HepG2 (cell line): ENCODE measurements around the gene COPZ1. TPM values are rescaled to one million over a fixed set of nuclear protein-coding genes. Genes with fewer than 3 reads are reported as not detected.
A peak's percentile ranks its signal among the peaks of the same experiment; 100 is the strongest.

ENCODE experiments used
- ATAC-seq: fragments of 200-7000 bp; cut with Tn5 transposase; 3 replicates; pipeline ENCODE4 v1.9.1; 2020; ENCODE audit warnings: mild to moderate bottlenecking, moderate library complexity
- BruUV-seq: library from RNA; stranded (reverse); fragments of 400-500 nt; replicated peaks from 2 replicates; lab custom pipeline; 2021; lab: Mats Ljungman, UMichigan
- CTCF ChIA-PET: fragments of 300-600 bp; formaldehyde crosslinking; extraction: SDS; loops from one replicate; lab custom pipeline; 2021; ENCODE audit warnings: low total read pairs, inconsistent platforms, low intra/inter-chr PET ratio; lab: Yijun Ruan, JAX
- POLR2A ChIA-PET: fragments of 350-600 bp; sonication (Branson Sonifier 250); formaldehyde crosslinking; loops from one replicate; lab custom pipeline; 2020; ENCODE audit warnings: antibody characterized with exemption, inconsistent platforms; lab: Yijun Ruan, JAX
- DNase-seq: peaks from one replicate; pipeline ENCODE4 v3.0.0-alpha.2; 2015; ENCODE audit warnings: low spot score
- FAIRE-seq: peaks from 3 replicates; lab custom pipeline; 2011; peaks lifted over from hg19 to GRCh38; lab: Jason Lieb, UNC
- H2AFZ ChIP-seq: one replicate; pipeline ENCODE4 v1.6.1; 2011; ENCODE audit warnings: low read length, inconsistent platforms
- H3K27ac ChIP-seq: fragments of 300-600 bp; 3 replicates; pipeline ENCODE4 v1.8.0; 2011; ENCODE audit warnings: mixed run types, mild to moderate bottlenecking, mixed read lengths, low read length, inconsistent platforms; ENCODE audit not compliant: insufficient read depth; ENCODE audit errors: extremely low read length
- H3K27me3 ChIP-seq, 2 experiments: fragments of 200-600 bp in 1 of 2; 2 replicates in 1 of 2; 3 replicates in 1 of 2; pipeline versions ENCODE4 v1.6.0 to v1.8.0; 2011; ENCODE audit warnings: low read length in 2 of 2, mild to moderate bottlenecking in 2 of 2, moderate library complexity in 2 of 2, inconsistent platforms in 1 of 2; ENCODE audit not compliant: insufficient read depth in 2 of 2, control insufficient read depth in 1 of 2
- H3K36me3 ChIP-seq, 2 experiments: fragments of 200-600 bp in 1 of 2; replicated peaks in 1 of 2; 2 replicates in 1 of 2; 3 replicates in 1 of 2; pipeline versions ENCODE4 v1.5.1 to v1.8.0; 2011; ENCODE audit warnings: low read length in 2 of 2, inconsistent platforms in 1 of 2; ENCODE audit not compliant: insufficient read depth in 2 of 2, control insufficient read depth in 1 of 2
- H3K4me1 ChIP-seq: 2 replicates; pipeline ENCODE4 v1.5.1; 2012; ENCODE audit warnings: low read length, inconsistent platforms; ENCODE audit not compliant: insufficient read depth
- H3K4me2 ChIP-seq: 2 replicates; pipeline ENCODE4 v1.6.0; 2011; ENCODE audit warnings: low read depth, low read length, inconsistent platforms
- H3K4me3 ChIP-seq, 3 experiments: fragments of 200-600 bp in 1 of 3; sonication (generic), shearing (Covaris generic) in 1 of 3; replicated peaks in 1 of 3; 2 replicates each; pipeline ENCODE4 v1.5.1; 2011 to 2016; ENCODE audit warnings: low read length in 3 of 3, inconsistent platforms in 2 of 3, low read depth in 2 of 3, mild to moderate bottlenecking in 2 of 3, control low read depth in 1 of 3, mixed read lengths in 1 of 3; ENCODE audit not compliant: insufficient read depth in 1 of 3
- H3K79me2 ChIP-seq: one replicate; pipeline ENCODE4 v1.6.1; 2011; ENCODE audit warnings: low read length, inconsistent platforms; ENCODE audit not compliant: insufficient read depth
- H3K9ac ChIP-seq: 2 replicates; pipeline ENCODE4 v1.6.0; 2011; ENCODE audit warnings: mild to moderate bottlenecking, low read depth, low read length, inconsistent platforms; ENCODE audit not compliant: insufficient read depth
- H3K9me3 ChIP-seq: 2 replicates; pipeline ENCODE4 v1.5.1; 2012; ENCODE audit warnings: mild to moderate bottlenecking, low read length
- H4K20me1 ChIP-seq: 2 replicates; pipeline ENCODE4 v1.6.0; 2011; ENCODE audit warnings: inconsistent platforms, mild to moderate bottlenecking, low read length, moderate library complexity; ENCODE audit not compliant: insufficient read depth
- CCDC6 ChIP-seq: sonication (generic); formaldehyde crosslinking; IDR thresholded peaks from 2 replicates; pipeline ENCODE4 v1.8.1; 2022; ENCODE audit warnings: mild to moderate bottlenecking, missing genetic modification reagents, moderate library complexity
- CTCF ChIP-seq: sonication (generic); formaldehyde crosslinking; IDR thresholded peaks from 2 replicates; pipeline ENCODE4 v1.5.0; 2020; ENCODE audit warnings: mild to moderate bottlenecking, missing genetic modification reagents, moderate library complexity
- ELF1 ChIP-seq: sonication (generic); formaldehyde crosslinking; IDR thresholded peaks from 2 replicates; pipeline ENCODE4 v1.4.0; 2020; ENCODE audit warnings: missing genetic modification reagents
- KLF13 ChIP-seq: sonication (generic); formaldehyde crosslinking; IDR thresholded peaks from 2 replicates; pipeline ENCODE4 v1.4.0; 2020; ENCODE audit warnings: mild to moderate bottlenecking, missing genetic modification reagents
- SMAD3 ChIP-seq: sonication (generic); formaldehyde crosslinking; IDR thresholded peaks from 2 replicates; pipeline ENCODE4 v1.4.0; 2020; ENCODE audit warnings: missing genetic modification reagents
- SNAI1 ChIP-seq: sonication (generic); formaldehyde crosslinking; IDR thresholded peaks from 2 replicates; pipeline ENCODE4 v1.5.0; 2020; ENCODE audit warnings: mild to moderate bottlenecking, missing genetic modification reagents, borderline replicate concordance
- STAG1 ChIP-seq: sonication (generic); formaldehyde crosslinking; IDR thresholded peaks from 2 replicates; pipeline ENCODE4 v1.4.0; 2020; ENCODE audit warnings: missing genetic modification reagents
- TEAD3 ChIP-seq: optimal IDR thresholded peaks from 2 replicates; pipeline ENCODE3; 2016; ENCODE audit warnings: borderline replicate concordance
- THAP11 ChIP-seq: IDR thresholded peaks from 2 replicates; pipeline ENCODE4 v1.6.1; 2016; ENCODE audit warnings: missing biosample characterization, missing genetic modification reagents
- ZNF24 ChIP-seq: fragments of 450-650 bp; IDR thresholded peaks from 2 replicates; pipeline ENCODE4 v1.6.1; 2017; ENCODE audit warnings: antibody characterized with exemption, mild to moderate bottlenecking
- ZNF331 ChIP-seq: sonication (generic); formaldehyde crosslinking; IDR thresholded peaks from 2 replicates; pipeline ENCODE4 v1.4.0; 2020; ENCODE audit warnings: missing genetic modification reagents
- ZNF44 ChIP-seq: sonication (generic); formaldehyde crosslinking; IDR thresholded peaks from 2 replicates; pipeline ENCODE4 v1.5.1; 2020; ENCODE audit warnings: mild to moderate bottlenecking, missing genetic modification reagents
- ZNF777 ChIP-seq: sonication (generic); formaldehyde crosslinking; IDR thresholded peaks from 2 replicates; pipeline ENCODE4 v1.4.0; 2020; ENCODE audit warnings: missing genetic modification reagents
- WGBS: methylation state at CpG from one replicate; pipeline ENCODE4 v1.1.6; 2017; ENCODE audit warnings: low lambda C conversion rate; 5-methylcytosine and 5-hydroxymethylcytosine counted together
- in situ Hi-C: cut with HindIII; loops from 2 replicates; pipeline ENCODE4 v1.10.0; 2017; ENCODE audit warnings: low pct_unique_long_range_greater_than_20kb; ENCODE audit not compliant: extremely low pct_ligation_motif_present
- intact Hi-C: fragments of 100-400 bp; cut with micrococcal nuclease; formaldehyde crosslinking; loops from one replicate; pipeline ENCODE4 v1.10.0; 2022; ENCODE audit not compliant: unreplicated experiment
- polyA plus RNA-seq, 8 experiments: library from polyadenylated mRNA; depleted of rRNA in 3 of 8; stranded (reverse) in 7 of 8; unstranded in 1 of 8; fragments of >200 nt; fragmentation: Illumina TruSeq in 4 of 8; extraction: Trizol in 4 of 8; gene quantifications; 2 replicates each; pipeline versions ENCODE4 v1.2.1 to v1.2.3, GENCODE V29; 2011 to 2016; ENCODE audit warnings: low read depth in 4 of 8, missing spikeins in 1 of 8, mixed read lengths in 1 of 8; ENCODE audit not compliant: insufficient read depth in 1 of 8
- total RNA-seq, 5 experiments: library from RNA; depleted of rRNA; stranded (reverse); fragments of >200 nt; fragmentation: Illumina TruSeq; extraction: Trizol; gene quantifications; 2 replicates each; pipeline ENCODE4 v1.2.3, GENCODE V29; 2016; ENCODE audit warnings: low read depth in 1 of 5

The COPZ1 gene
- total and polyA plus RNA-seq, 2 of the 13 experiments (the other 11 are each of a cell fraction or from before 2014, with no cell fraction given), result 125 to 184 TPM

- WGBS, result 29% methylated on average over 4 of the region's 5 CpGs
- H3K27me3 ChIP-seq, result peaks cover 1 to 12% of the 10 kb centered on the region in 2 experiments; a peak in 2 of 5 replicates
- no peak overlapping the region for H3K27ac ChIP-seq
- CTCF ChIA-PET, result interaction anchor here (0.9 to 3.9 kb wide), 7 partner anchors 8 to 153 kb away, joined by 3 to 27 read pairs (median 7); no protein-coding TSS in a partner anchor
- H3K9me3 ChIP-seq, result no peaks in the 10 kb centered on the region
- BruUV-seq, result no TSS peak
- peak; percentile 20; the same call in 1 of the 3 replicates for ATAC-seq
- in situ Hi-C loops, result loop anchor here (5.0 to 10.0 kb wide), 2 partner anchors 116 to 353 kb away; no protein-coding TSS in a partner anchor
- no peak for DNase-seq
- POLR2A ChIA-PET, result interaction anchor here (1.0 to 1.9 kb wide), 2 partner anchors 9 to 88 kb away, joined by 3 to 7 read pairs; partner anchors contain the start of genes CBX5 and HNRNPA1
- no peaks in the 10 kb centered on the region for H3K36me3 ChIP-seq
- intact Hi-C loops, result loop anchor here (1.0 to 10.0 kb wide), 4 partner anchors 117 to 363 kb away; partner anchors contain the start of genes HOXC8 and HOXC9
- H2AFZ ChIP-seq, result peak overlapping the region; percentile 70
- H3K9ac ChIP-seq, result peak overlapping the region; percentile 31; the same call in 1 of the 2 replicates
- peak overlapping the region; percentile 80 for H3K4me2 ChIP-seq
- no peaks in the 10 kb centered on the region for H3K79me2 ChIP-seq
- peaks cover 21% of the 10 kb centered on the region for H3K4me1 ChIP-seq
- TF ChIP-seq ZNF331, result no peak
- TF ChIP-seq ZNF44 (CRISPR knock-in tag), result 0 out of 2 replicates have a peak, but pooled peaks have one; percentile 26
- TF ChIP-seq, all 625 proteins: peak for 1
- H3K4me3 ChIP-seq, result peak overlapping the region in 2 of 3 experiments; percentile 41 to 56; a peak in 4 of 6 replicates
- FAIRE-seq, result no peak
- H4K20me1 ChIP-seq, result no peaks in the 10 kb centered on the region
Measured at GRCh38 chr12:54368025-54368708, 43.2 kb downstream of the COPZ1 start.

- peak overlapping the region; percentile 80 for H3K4me2 ChIP-seq
- in situ Hi-C loops (loop anchor here (5.0 to 10.0 kb wide), 2 partner anchors 117 to 354 kb away; no protein-coding TSS in a partner anchor), intact Hi-C loops (loop anchor here (1.0 to 10.0 kb wide), 4 partner anchors 118 to 364 kb away; partner anchors contain the start of genes HOXC8 and HOXC9)
- CTCF ChIA-PET, result interaction anchor here (0.9 to 3.9 kb wide), 7 partner anchors 9 to 154 kb away, joined by 3 to 27 read pairs (median 7); no protein-coding TSS in a partner anchor
- H3K9ac ChIP-seq, result peak overlapping the region; percentile 31; the same call in 1 of the 2 replicates
- no peaks in the 10 kb centered on the region for H4K20me1 ChIP-seq
- H3K27me3 ChIP-seq, result peaks cover 1 to 12% of the 10 kb centered on the region in 2 experiments; a peak in 2 of 5 replicates
- no peak overlapping the region for H3K27ac ChIP-seq
- FAIRE-seq (peak; percentile 84), ATAC-seq (peak; percentile 89), DNase-seq (peak; percentile 65)
- no peaks in the 10 kb centered on the region for H3K79me2 ChIP-seq
- H3K4me3 ChIP-seq, result peak overlapping the region in 2 of 3 experiments; percentile 41 to 56; a peak in 4 of 6 replicates
- no peaks in the 10 kb centered on the region for H3K9me3 ChIP-seq
- no TSS peak for BruUV-seq
- H3K36me3 ChIP-seq, result no peaks in the 10 kb centered on the region
- peaks cover 21% of the 10 kb centered on the region for H3K4me1 ChIP-seq
- 46% methylated on average over 34 of the region's 40 CpGs for WGBS
- POLR2A ChIA-PET, result interaction anchor here (1.0 to 1.9 kb wide), 2 partner anchors 10 to 89 kb away, joined by 3 to 7 read pairs; partner anchors contain the start of genes CBX5 and HNRNPA1
- peak overlapping the region; percentile 70 for H2AFZ ChIP-seq
- TF ChIP-seq CCDC6 (CRISPR knock-in tag), result no peak
- TF ChIP-seq THAP11 (CRISPR knock-in tag), result 0 out of 2 replicates have a peak, but pooled peaks have one; percentile 29
- TF ChIP-seq ZNF777, result no peak
- TF ChIP-seq SNAI1 (CRISPR knock-in tag), result no peak
- peak; percentile 82 for TF ChIP-seq ELF1 (CRISPR knock-in tag)
- no peak for TF ChIP-seq ZNF24
- no peak for TF ChIP-seq SMAD3 (CRISPR knock-in tag)
- peak; percentile 63 for TF ChIP-seq TEAD3 (CRISPR knock-in tag)
- TF ChIP-seq KLF13, result no peak
- TF ChIP-seq CTCF, result peak; percentile 92
- TF ChIP-seq ZNF44 (CRISPR knock-in tag), result no peak
- peak; percentile 93 for TF ChIP-seq STAG1 (CRISPR knock-in tag)
Measured at GRCh38 chr12:54368709-54369596, 44.0 kb downstream of the COPZ1 start.
